Karpas-422 (cell line): ENCODE results near the gene SWT1. TPM values are rescaled to one million over a fixed set of nuclear protein-coding genes. Genes with fewer than 3 reads are reported as not detected.
"Not testable (repeated sequence)": the region's sequence is repeated elsewhere in the genome, so short reads cannot be mapped to it uniquely, and the experiment has no call there.

ENCODE experiments used
- DNase-seq: peaks from one replicate; pipeline ENCODE4 v3.0.0-alpha.2; 2015
- H2AFZ ChIP-seq: fragments of 200-600 bp; sonication (generic); 2 replicates; pipeline ENCODE4 v1.6.1; 2014; ENCODE audit warnings: antibody characterized with exemption, low read length, mixed read lengths
- H3K27ac ChIP-seq: fragments of 200-600 bp; sonication (generic); 2 replicates; pipeline ENCODE4 v1.5.1; 2014; ENCODE audit warnings: mild to moderate bottlenecking, low read length, moderate library complexity
- H3K27me3 ChIP-seq: fragments of 200-600 bp; sonication (generic); 2 replicates; pipeline ENCODE4 v1.6.1; 2014; ENCODE audit warnings: low read length, mixed read lengths
- H3K36me3 ChIP-seq: fragments of 200-600 bp; sonication (generic); 2 replicates; pipeline ENCODE4 v1.6.1; 2014; ENCODE audit warnings: low read length, mixed read lengths; ENCODE audit not compliant: insufficient read depth
- H3K4me1 ChIP-seq: fragments of 200-600 bp; sonication (generic); 2 replicates; pipeline ENCODE4 v1.6.1; 2014; ENCODE audit warnings: mild to moderate bottlenecking, low read length, mixed read lengths
- H3K4me2 ChIP-seq: fragments of 200-600 bp; sonication (generic); 2 replicates; pipeline ENCODE4 v1.6.1; 2014; ENCODE audit warnings: low read length, low read depth, mild to moderate bottlenecking; ENCODE audit not compliant: poor library complexity, severe bottlenecking
- H3K4me3 ChIP-seq: fragments of 200-600 bp; sonication (generic); 2 replicates; pipeline ENCODE4 v1.5.1; 2014; ENCODE audit warnings: mild to moderate bottlenecking, antibody characterized with exemption, low read length, mixed read lengths
- H3K79me2 ChIP-seq: fragments of 200-600 bp; sonication (generic); 2 replicates; pipeline ENCODE4 v1.6.1; 2014; ENCODE audit warnings: mild to moderate bottlenecking, low read length, mixed read lengths
- H3K9ac ChIP-seq: fragments of 200-600 bp; sonication (generic); 2 replicates; pipeline ENCODE4 v1.6.0; 2014; ENCODE audit warnings: low read length
- H3K9me2 ChIP-seq: fragments of 200-600 bp; sonication (generic), shearing (Covaris generic); replicated peaks from 2 replicates; pipeline ENCODE4 v1.6.0; 2014; ENCODE audit warnings: mild to moderate bottlenecking, low read length, moderate library complexity; ENCODE audit not compliant: insufficient read depth
- H3K9me3 ChIP-seq: fragments of 300-700, 200-600 bp; sonication (generic); 2 replicates; pipeline ENCODE4 v1.6.1; 2014; ENCODE audit warnings: low read length, mixed read lengths
- H4K20me1 ChIP-seq: fragments of 200-600 bp; sonication (generic); 2 replicates; pipeline ENCODE4 v1.6.1; 2014; ENCODE audit warnings: mild to moderate bottlenecking, antibody characterized with exemption, low read length, low read depth; ENCODE audit not compliant: insufficient read depth
- total RNA-seq: library from RNA; depleted of rRNA; stranded (reverse); fragments of >200 nt; shearing (Covaris generic); gene quantifications from 2 replicates; pipeline ENCODE4 v1.2.3, GENCODE V29; 2014; ENCODE audit warnings: low replicate concordance

Gene SWT1
- total RNA-seq, 1 experiment from 2014 or later, result 1.8 TPM

DNA sequence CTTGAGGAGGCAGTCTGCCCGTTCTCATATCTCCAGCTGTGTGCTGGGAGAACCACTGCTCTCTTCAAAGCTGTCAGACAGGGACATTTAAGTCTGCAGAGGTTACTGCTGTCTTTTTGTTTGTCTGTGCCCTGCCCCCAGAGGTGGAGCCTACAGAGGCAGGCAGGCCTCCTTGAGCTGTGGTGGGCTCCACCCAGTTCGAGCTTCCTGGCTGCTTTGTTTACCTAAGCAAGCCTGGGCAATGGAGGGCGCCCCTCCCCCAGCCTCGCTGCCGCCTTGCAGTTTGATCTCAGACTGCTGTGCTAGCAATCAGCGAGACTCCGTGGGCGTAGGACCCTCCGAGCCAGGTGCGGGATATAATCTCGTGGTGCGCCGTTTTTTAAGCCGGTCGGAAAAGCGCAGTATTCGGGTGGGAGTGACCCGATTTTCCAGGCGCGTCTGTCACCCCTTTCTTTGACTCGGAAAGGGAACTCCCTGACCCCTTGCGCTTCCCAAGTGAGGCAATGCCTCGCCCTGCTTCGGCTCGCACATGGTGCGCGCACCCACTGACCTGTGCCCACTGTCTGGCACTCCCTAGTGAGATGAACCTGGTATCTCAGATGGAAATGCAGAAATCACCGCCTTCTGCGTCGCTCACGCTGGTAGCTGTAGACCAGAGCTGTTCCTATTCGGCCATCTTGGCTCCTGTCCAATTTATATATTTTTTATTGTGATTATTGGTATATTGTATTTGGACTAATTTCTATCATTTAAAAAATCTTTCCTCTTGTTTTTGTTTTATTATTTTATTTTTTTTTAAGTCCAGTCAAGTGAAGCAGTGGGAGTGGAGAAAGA, 100.4 kb downstream of the SWT1 start:
- H3K27me3 ChIP-seq, H3K27ac ChIP-seq, H3K4me2 ChIP-seq, H2AFZ ChIP-seq, H3K36me3 ChIP-seq, H3K4me1 ChIP-seq, H3K9me2 ChIP-seq, H4K20me1 ChIP-seq, H3K9ac ChIP-seq, DNase-seq, H3K4me3 ChIP-seq, H3K79me2 ChIP-seq, H3K9me3 ChIP-seq: not testable (repeated sequence)

DNA sequence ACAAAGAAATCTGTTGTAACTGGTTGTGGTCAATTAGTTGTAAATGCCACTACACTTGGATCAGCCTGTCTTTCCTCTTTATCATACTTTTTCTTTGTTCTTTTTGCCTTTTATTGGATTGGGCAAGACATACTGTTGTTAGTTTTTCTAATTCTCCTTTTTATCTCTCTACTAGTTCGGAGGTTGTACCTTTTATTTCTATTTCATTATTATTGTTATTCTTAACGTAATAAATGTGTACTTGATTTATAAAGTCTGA, 100.9 kb downstream of the SWT1 start:
- Histone ChIP-seq H3K4me3 (no peak overlapping the region), H3K4me2 (no peak overlapping the region), H3K36me3 (no peaks in the 10 kb centered on the region), H3K27me3 (no peaks in the 10 kb centered on the region), H2AFZ (no peak overlapping the region), H4K20me1 (no peaks in the 10 kb centered on the region), H3K9me3 (no peaks in the 10 kb centered on the region), H3K79me2 (no peaks in the 10 kb centered on the region), H3K9me2 (no peaks in the 10 kb centered on the region), H3K4me1 (no peaks in the 10 kb centered on the region), H3K27ac (no peak overlapping the region), H3K9ac (no peak overlapping the region)
- DNase-seq, result no peak

DNA sequence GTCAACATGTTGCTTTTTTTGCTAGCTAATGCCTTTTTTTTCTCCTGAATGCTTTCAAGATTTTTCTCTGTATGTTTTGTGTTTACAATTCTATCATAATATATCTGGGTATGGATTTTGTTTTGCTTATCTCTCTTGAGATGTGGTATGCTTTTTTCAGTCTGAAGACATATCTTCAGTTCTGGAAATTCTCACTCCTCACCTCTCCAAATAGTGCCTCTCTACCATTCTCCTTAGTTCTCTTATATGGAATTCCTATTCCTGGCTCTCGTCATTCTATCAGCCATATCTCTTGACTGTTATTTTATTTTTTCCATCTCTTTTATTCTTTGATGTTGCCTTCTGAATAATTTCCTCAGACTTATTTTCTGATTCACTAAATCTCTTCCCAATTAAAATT, 101.7 kb downstream of the SWT1 start:
- Histone ChIP-seq H3K27ac (no peak overlapping the region), H3K9me2 (no peaks in the 10 kb centered on the region)
- no peak for DNase-seq

GRCh38 chr1:185260611-185261010, 103.6 kb downstream of the SWT1 start:
- Histone ChIP-seq H3K36me3 (no peaks in the 10 kb centered on the region), H3K79me2 (no peaks in the 10 kb centered on the region), H2AFZ (no peak overlapping the region), H3K9me3 (no peaks in the 10 kb centered on the region), H3K4me1 (no peaks in the 10 kb centered on the region), H4K20me1 (no peaks in the 10 kb centered on the region), H3K9me2 (no peaks in the 10 kb centered on the region), H3K27me3 (no peaks in the 10 kb centered on the region), H3K9ac (no peak overlapping the region), H3K4me3 (no peak overlapping the region), H3K27ac (no peak overlapping the region), H3K4me2 (no peak overlapping the region)
- no peak for DNase-seq

More for the DNA sequence above, 101.7 kb downstream of the SWT1 start:
- Histone ChIP-seq H3K36me3 (no peaks in the 10 kb centered on the region), H3K4me1 (no peaks in the 10 kb centered on the region), H3K27me3 (no peaks in the 10 kb centered on the region), H3K4me2 (no peak overlapping the region), H3K79me2 (no peaks in the 10 kb centered on the region), H3K4me3 (no peak overlapping the region), H4K20me1 (no peaks in the 10 kb centered on the region), H3K9me3 (no peaks in the 10 kb centered on the region), H2AFZ (no peak overlapping the region), H3K9ac (no peak overlapping the region)

- H3K4me2 ChIP-seq, result no peak overlapping the region
- H3K4me1 ChIP-seq, result no peaks in the 10 kb centered on the region
- no peaks in the 10 kb centered on the region for H3K9me2 ChIP-seq
- H4K20me1 ChIP-seq, result no peaks in the 10 kb centered on the region
- no peak overlapping the region for H3K4me3 ChIP-seq
- H3K36me3 ChIP-seq, result no peaks in the 10 kb centered on the region
- no peaks in the 10 kb centered on the region for H3K9me3 ChIP-seq
- H2AFZ ChIP-seq, result no peak overlapping the region
- H3K27ac ChIP-seq, result no peak overlapping the region
- H3K27me3 ChIP-seq, result no peaks in the 10 kb centered on the region
- H3K79me2 ChIP-seq, result no peaks in the 10 kb centered on the region
- no peak overlapping the region for H3K9ac ChIP-seq
- no peak for DNase-seq
Measured at GRCh38 chr1:185262151-185262550, 105.2 kb downstream of the SWT1 start.

DNA sequence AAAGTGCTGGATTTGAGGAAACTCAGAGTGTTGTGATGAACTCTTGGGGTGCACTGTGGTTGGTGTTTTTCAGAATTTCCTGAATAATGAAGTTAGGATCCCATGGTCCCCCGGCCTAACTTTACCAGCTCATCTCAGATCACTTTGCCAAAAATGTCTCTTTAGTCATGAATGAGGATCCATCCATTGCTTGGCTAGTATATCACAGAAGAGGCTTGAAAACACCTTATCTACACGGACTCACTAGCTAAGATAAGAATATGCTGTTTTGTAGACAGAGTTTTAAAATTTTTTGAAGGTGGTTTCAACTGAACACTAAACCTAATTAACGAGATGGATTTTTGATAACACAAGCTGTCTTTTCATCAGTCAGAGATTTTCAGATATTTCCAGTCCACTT, 106.3 kb downstream of the SWT1 start:
- no peaks in the 10 kb centered on the region for H3K27me3 ChIP-seq
- no peaks in the 10 kb centered on the region for H3K9me2 ChIP-seq
- no peak overlapping the region for H2AFZ ChIP-seq
- no peak for DNase-seq
- no peak overlapping the region for H3K4me2 ChIP-seq
- no peak overlapping the region for H3K4me3 ChIP-seq
- no peaks in the 10 kb centered on the region for H3K79me2 ChIP-seq
- H3K4me1 ChIP-seq, result no peaks in the 10 kb centered on the region
- no peak overlapping the region for H3K27ac ChIP-seq
- no peaks in the 10 kb centered on the region for H3K9me3 ChIP-seq
- H4K20me1 ChIP-seq, result no peaks in the 10 kb centered on the region
- H3K9ac ChIP-seq, result no peak overlapping the region
- H3K36me3 ChIP-seq, result no peaks in the 10 kb centered on the region

GRCh38 chr1:185263780-185264179, 106.8 kb downstream of the SWT1 start:
- no peaks in the 10 kb centered on the region for H3K36me3 ChIP-seq
- H3K4me1 ChIP-seq, result no peaks in the 10 kb centered on the region
- no peak overlapping the region for H3K4me2 ChIP-seq
- no peaks in the 10 kb centered on the region for H4K20me1 ChIP-seq
- no peaks in the 10 kb centered on the region for H3K9me2 ChIP-seq
- H3K4me3 ChIP-seq, result no peak overlapping the region
- H2AFZ ChIP-seq, result no peak overlapping the region
- H3K27me3 ChIP-seq, result no peaks in the 10 kb centered on the region
- no peaks in the 10 kb centered on the region for H3K9me3 ChIP-seq
- no peak overlapping the region for H3K9ac ChIP-seq
- no peaks in the 10 kb centered on the region for H3K79me2 ChIP-seq
- DNase-seq, result no peak
- H3K27ac ChIP-seq, result no peak overlapping the region

- Histone ChIP-seq H3K4me3 (no peak overlapping the region), H3K27me3 (no peaks in the 10 kb centered on the region), H2AFZ (no peak overlapping the region), H3K9me3 (no peaks in the 10 kb centered on the region), H3K27ac (no peak overlapping the region), H3K9me2 (no peaks in the 10 kb centered on the region), H3K79me2 (no peaks in the 10 kb centered on the region), H3K36me3 (no peaks in the 10 kb centered on the region), H3K4me2 (no peak overlapping the region), H4K20me1 (no peaks in the 10 kb centered on the region), H3K9ac (no peak overlapping the region), H3K4me1 (no peaks in the 10 kb centered on the region)
- DNase-seq, result no peak
Measured at GRCh38 chr1:185265314-185265713, 108.3 kb downstream of the SWT1 start.
